Peyer's patch (tissue), 4 donors: ENCODE measurements around the gene PPP2R2D.

Experiments
- CTCF ChIP-seq, 6 experiments: fragments of 450-650 bp in 4 of 6; fragments of 200-600 bp in 2 of 6; sonication (generic) in 1 of 6; IDR thresholded peaks; one replicate each; pipeline ENCODE4 v1.5.1; 2017 to 2019; ENCODE audit warnings: antibody characterized with exemption in 6 of 6, mild to moderate bottlenecking in 3 of 6, moderate library complexity in 1 of 6
- POLR2A ChIP-seq, 2 donors: fragments of 450-650 bp; IDR thresholded peaks; one replicate each; pipeline ENCODE4 v1.5.1; 2017; ENCODE audit warnings: antibody characterized with exemption in 2 of 2, mild to moderate bottlenecking in 2 of 2, moderate library complexity in 2 of 2

GRCh38 chr10:131892806-131893675 is 7.8 kb upstream of the PPP2R2D start:
- TF ChIP-seq CTCF (IDR thresholded peaks at IDR 0.05) (no peak), POLR2A (IDR thresholded peaks at IDR 0.05) (no peak)
